NCI-H2196 (cell line): ENCODE measurements around the gene C5orf52.
"Not testable (repeated sequence)": the region's sequence is repeated elsewhere in the genome, so short reads cannot be mapped to it uniquely, and the experiment has no call there.

Experiments
- DNase-seq: peaks from one replicate; lab custom pipeline; 2025; ENCODE audit not compliant: unreplicated experiment; lab: John Stamatoyannopoulos, UW

C5orf52 gene

GRCh38 chr5:157719245-157719644 lies 47.9 kb downstream of the C5orf52 start:
- DNase-seq: no peak

- DNase-seq: no peak
Observed at GRCh38 chr5:157721159-157721558, 49.8 kb downstream of the C5orf52 start.

DNA sequence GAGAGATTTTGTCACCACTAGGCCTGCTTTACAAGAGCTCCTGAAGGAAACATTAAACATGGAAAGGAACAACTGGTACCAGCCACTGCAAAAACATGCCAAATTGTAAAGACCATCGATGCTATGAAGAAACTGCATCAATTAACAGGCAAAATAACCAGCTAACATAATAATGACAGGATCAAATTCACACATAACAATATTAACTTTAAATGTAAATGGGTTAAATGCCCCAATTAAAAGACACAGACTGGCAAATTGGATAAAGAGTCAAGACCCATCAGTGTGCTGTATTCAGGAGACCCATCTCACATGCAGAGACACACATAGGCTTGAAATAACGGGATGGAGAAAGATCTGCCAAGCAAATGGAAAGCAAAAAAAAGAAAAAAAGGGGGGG lies 51.6 kb downstream of the C5orf52 start:
- not testable (repeated sequence) for DNase-seq

GRCh38 chr5:157726607-157727006 lies 55.3 kb downstream of the C5orf52 start:
- DNase-seq: not testable (repeated sequence)

DNA sequence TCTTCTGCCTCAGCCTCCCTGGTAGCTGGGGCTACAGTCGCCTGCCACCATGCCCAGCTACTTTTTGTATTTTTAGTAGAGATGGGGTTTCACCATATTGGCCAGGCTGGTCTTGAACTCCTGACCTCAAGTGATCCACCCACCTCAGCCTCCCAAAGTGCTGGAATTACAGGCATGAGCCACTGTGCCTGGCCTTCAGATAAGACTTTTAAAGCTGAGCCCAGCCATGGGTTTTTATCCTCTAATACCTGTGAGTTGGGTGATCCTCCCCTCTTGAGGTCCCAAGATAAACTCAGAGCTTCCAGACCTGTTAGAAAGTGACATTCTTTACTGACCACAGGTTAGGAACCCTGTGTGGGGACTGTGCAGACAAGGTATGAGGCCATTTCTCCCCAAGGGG lies 56.5 kb downstream of the C5orf52 start:
- not testable (repeated sequence) for DNase-seq
